ENCODE measurements around the gene TSHZ3. TPM values are rescaled to one million over a fixed set of nuclear protein-coding genes. Genes with fewer than 3 reads are reported as not detected.

Gene TSHZ3
- total RNA-seq, 1 donor from 2014 or later: 3.0 TPM

GRCh38 chr19:31340042-31341025 is 8.9 kb downstream of the TSHZ3 start:
- Mint-ChIP-seq H3K27ac (ENCODE audit: unreplicated experiment) (no peak overlapping the region), H3K9me3 (no peaks in the 10 kb centered on the region), H3K27me3 (ENCODE audit: low read depth) (peaks cover 45% of the 10 kb centered on the region), H3K36me3 (ENCODE audit: low read depth) (no peaks in the 10 kb centered on the region), H3K4me1 (peaks cover 55% of the 10 kb centered on the region), H3K4me3 (peak overlapping the region; percentile 24)
- TF ChIP-seq CTCF (conservative IDR thresholded peaks at IDR 0.05): no peak
- DNase-seq (ENCODE audit: low read depth, low spot score): no peak

- Mint-ChIP-seq H3K4me3 (peak overlapping the region; percentile 58), H3K27me3 (ENCODE audit: low read depth) (peaks cover 43% of the 10 kb centered on the region), H3K4me1 (peaks cover 55% of the 10 kb centered on the region), H3K36me3 (ENCODE audit: low read depth) (no peaks in the 10 kb centered on the region), H3K9me3 (no peaks in the 10 kb centered on the region), H3K27ac (ENCODE audit: unreplicated experiment) (no peak overlapping the region)
- DNase-seq (ENCODE audit: low read depth, low spot score): no peak
- TF ChIP-seq CTCF (conservative IDR thresholded peaks at IDR 0.05): no peak
Measured at GRCh38 chr19:31339411-31339810, 9.8 kb downstream of the TSHZ3 start.

GRCh38 chr19:31338069-31338776 is 11.0 kb downstream of the TSHZ3 start:
- peak overlapping the region; percentile 78 for H3K4me3 Mint-ChIP-seq
- peak; percentile 62 for TF ChIP-seq CTCF (conservative IDR thresholded peaks at IDR 0.05)
- H3K27ac Mint-ChIP-seq (ENCODE audit: unreplicated experiment): peak overlapping the region; percentile 72
- H3K27me3 Mint-ChIP-seq (ENCODE audit: low read depth): peaks cover 38% of the 10 kb centered on the region
- peaks cover 55% of the 10 kb centered on the region for H3K4me1 Mint-ChIP-seq
- H3K36me3 Mint-ChIP-seq (ENCODE audit: low read depth): no peaks in the 10 kb centered on the region
- no peaks in the 10 kb centered on the region for H3K9me3 Mint-ChIP-seq
- DNase-seq (ENCODE audit: low read depth, low spot score): peak; percentile 48

- Mint-ChIP-seq H3K4me1 (peaks cover 55% of the 10 kb centered on the region), H3K9me3 (no peaks in the 10 kb centered on the region), H3K36me3 (ENCODE audit: low read depth) (no peaks in the 10 kb centered on the region), H3K4me3 (no peak overlapping the region), H3K27me3 (ENCODE audit: low read depth) (peaks cover 32% of the 10 kb centered on the region), H3K27ac (ENCODE audit: unreplicated experiment) (no peak overlapping the region)
- no peak for DNase-seq (ENCODE audit: low read depth, low spot score)
- TF ChIP-seq CTCF (conservative IDR thresholded peaks at IDR 0.05): no peak
Measured at GRCh38 chr19:31337008-31337914, 12.0 kb downstream of the TSHZ3 start.

GRCh38 chr19:31335716-31336115 is 13.5 kb downstream of the TSHZ3 start:
- Mint-ChIP-seq H3K36me3 (ENCODE audit: low read depth) (no peaks in the 10 kb centered on the region), H3K9me3 (no peaks in the 10 kb centered on the region), H3K4me3 (no peak overlapping the region), H3K4me1 (peaks cover 47% of the 10 kb centered on the region), H3K27ac (ENCODE audit: unreplicated experiment) (no peak overlapping the region), H3K27me3 (ENCODE audit: low read depth) (peaks cover 26% of the 10 kb centered on the region)
- TF ChIP-seq CTCF (conservative IDR thresholded peaks at IDR 0.05): no peak
- DNase-seq (ENCODE audit: low read depth, low spot score): no peak
